ENCODE measurements around the gene CUX1. TPM values are rescaled to one million over a fixed set of nuclear protein-coding genes. Genes with fewer than 3 reads are reported as not detected.

CUX1 gene
- total RNA-seq, 2 donors from 2014 or later = 42.0 to 47.5 TPM

DNA sequence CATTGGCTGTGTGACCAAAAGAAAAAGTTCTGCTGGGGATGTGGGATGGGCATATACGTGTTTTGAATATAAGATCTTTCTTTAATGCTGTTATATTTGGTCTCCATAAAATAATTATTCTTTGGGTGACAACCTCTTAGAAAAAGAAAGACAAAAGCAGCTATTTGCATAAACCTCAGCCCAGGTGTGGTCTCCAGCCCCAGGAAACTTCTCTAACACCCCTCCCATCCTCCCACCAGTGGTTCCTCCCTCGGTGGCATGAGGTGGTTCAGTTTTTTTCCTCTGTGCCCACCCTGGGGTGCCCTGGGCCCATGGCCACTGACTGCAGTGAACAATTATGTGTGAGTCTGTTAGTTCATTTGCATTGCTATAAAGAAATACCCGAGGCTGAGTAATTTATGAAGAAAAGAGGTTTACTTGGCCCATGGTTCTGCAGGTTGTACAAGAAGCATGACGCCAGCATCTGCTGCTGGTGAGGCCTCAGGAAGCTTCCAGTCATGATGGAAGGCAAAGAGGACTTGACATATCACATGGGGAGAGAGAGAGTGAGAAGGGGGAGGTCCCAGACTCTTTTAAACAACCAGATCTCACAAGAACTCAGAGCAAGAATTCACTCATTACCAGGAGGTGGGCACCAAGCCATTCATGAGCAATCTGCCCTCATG is 165.9 kb downstream of the CUX1 start:
- H3K4me1 ChIP-seq = no peaks in the 10 kb centered on the region
- no peak overlapping the region for H3K27ac ChIP-seq
- H3K9me3 ChIP-seq = no peaks in the 10 kb centered on the region
- no peaks in the 10 kb centered on the region for H3K36me3 ChIP-seq (replicated peaks in 1 of 2; ENCODE audit: insufficient read depth in 1 of 2, low read depth in 2 of 2)
- 96 to 97% methylated on average over 4 of the region's 4 CpGs for WGBS, 2 donors
- intact Hi-C loops (cut with DNase I) = no loop called here
- H3K27me3 ChIP-seq = no peaks in the 10 kb centered on the region
- no peak for DNase-seq
- H3K4me3 ChIP-seq = no peak overlapping the region
- ATAC-seq = no peak
- TF ChIP-seq, protein P1, sequence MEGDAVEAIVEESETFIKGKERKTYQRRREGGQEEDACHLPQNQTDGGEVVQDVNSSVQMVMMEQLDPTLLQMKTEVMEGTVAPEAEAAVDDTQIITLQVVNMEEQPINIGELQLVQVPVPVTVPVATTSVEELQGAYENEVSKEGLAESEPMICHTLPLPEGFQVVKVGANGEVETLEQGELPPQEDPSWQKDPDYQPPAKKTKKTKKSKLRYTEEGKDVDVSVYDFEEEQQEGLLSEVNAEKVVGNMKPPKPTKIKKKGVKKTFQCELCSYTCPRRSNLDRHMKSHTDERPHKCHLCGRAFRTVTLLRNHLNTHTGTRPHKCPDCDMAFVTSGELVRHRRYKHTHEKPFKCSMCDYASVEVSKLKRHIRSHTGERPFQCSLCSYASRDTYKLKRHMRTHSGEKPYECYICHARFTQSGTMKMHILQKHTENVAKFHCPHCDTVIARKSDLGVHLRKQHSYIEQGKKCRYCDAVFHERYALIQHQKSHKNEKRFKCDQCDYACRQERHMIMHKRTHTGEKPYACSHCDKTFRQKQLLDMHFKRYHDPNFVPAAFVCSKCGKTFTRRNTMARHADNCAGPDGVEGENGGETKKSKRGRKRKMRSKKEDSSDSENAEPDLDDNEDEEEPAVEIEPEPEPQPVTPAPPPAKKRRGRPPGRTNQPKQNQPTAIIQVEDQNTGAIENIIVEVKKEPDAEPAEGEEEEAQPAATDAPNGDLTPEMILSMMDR (IDR thresholded peaks at IDR 0.05) = no peak
- no peak for TF ChIP-seq POLR2A (IDR thresholded peaks at IDR 0.05)

- Histone ChIP-seq H3K4me3 (no peak overlapping the region), H3K27ac (no peak overlapping the region), H3K4me1 (no peaks in the 10 kb centered on the region), H3K27me3 (no peaks in the 10 kb centered on the region), H3K36me3 (replicated peaks in 1 of 2; ENCODE audit: insufficient read depth in 1 of 2, low read depth in 2 of 2) (no peaks in the 10 kb centered on the region), H3K9me3 (no peaks in the 10 kb centered on the region)
- WGBS, 2 donors = 95% methylated on average over 18 of the region's 18 CpGs
- DNase-seq (no peak), ATAC-seq (no peak)
- no peak for TF ChIP-seq POLR2A (IDR thresholded peaks at IDR 0.05)
- TF ChIP-seq, protein P1 (IDR thresholded peaks at IDR 0.05) = no peak
- intact Hi-C loops (cut with DNase I) = no loop called here
Observed at GRCh38 chr7:101984133-101984879, 166.9 kb downstream of the CUX1 start.

- H3K9me3 ChIP-seq = no peaks in the 10 kb centered on the region
- H3K4me1 ChIP-seq = no peaks in the 10 kb centered on the region
- intact Hi-C loops (cut with DNase I) = no loop called here
- H3K36me3 ChIP-seq (replicated peaks in 1 of 2; ENCODE audit: insufficient read depth in 1 of 2, low read depth in 2 of 2) = no peaks in the 10 kb centered on the region
- ATAC-seq = no peak
- H3K4me3 ChIP-seq = no peak overlapping the region
- no peaks in the 10 kb centered on the region for H3K27me3 ChIP-seq
- no peak overlapping the region for H3K27ac ChIP-seq
- DNase-seq = no peak
- no peak for TF ChIP-seq POLR2A (IDR thresholded peaks at IDR 0.05)
- TF ChIP-seq, protein P1 (IDR thresholded peaks at IDR 0.05) = no peak
- 78 to 86% methylated on average over 10 to 14 of the region's 14 CpGs for WGBS, 2 donors
Observed at GRCh38 chr7:101985057-101985902, 167.9 kb downstream of the CUX1 start.

DNA sequence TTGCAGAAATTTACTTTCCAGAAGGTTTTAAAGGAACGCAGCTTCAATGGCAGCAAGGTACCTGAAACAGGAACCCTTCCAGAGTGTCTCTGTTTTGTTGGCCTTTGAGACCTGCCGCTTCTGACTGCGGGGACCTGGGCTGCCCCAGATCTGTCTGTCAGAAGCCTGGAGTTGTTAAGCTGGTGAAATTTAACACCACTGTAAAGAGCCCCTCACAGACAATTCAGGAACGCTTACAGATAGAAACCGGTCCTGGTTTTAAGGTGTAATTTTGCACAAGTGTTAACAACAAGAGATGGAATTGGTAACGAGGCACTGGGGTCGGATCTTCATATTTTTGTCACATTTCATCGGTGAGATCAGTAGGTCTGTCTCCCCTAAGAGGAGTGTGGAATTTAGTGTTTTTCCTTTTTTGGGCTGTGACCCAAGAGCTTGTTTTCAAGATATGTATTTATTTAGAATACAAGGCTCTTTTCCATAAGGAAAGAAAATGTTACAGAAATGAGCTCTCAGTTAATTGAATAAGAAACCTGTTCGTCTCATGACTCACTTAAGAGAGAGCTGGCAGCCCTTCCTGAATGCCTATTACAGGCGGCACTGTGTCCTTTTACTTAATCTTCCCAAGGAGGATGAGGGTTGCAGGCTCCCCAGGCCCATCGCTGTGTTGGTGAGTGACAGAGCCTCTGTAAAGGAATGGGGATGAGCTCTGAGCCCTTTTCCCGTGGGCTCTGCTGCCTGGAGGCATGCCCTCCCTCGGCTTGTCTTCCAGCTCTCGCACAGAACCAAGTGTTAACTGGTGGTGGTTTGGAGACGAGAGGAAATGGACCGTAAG is 168.7 kb downstream of the CUX1 start:
- DNase-seq (no peak), ATAC-seq (no peak)
- intact Hi-C loops (cut with DNase I) = no loop called here
- Histone ChIP-seq H3K9me3 (no peaks in the 10 kb centered on the region), H3K4me1 (no peaks in the 10 kb centered on the region), H3K4me3 (no peak overlapping the region), H3K27me3 (no peaks in the 10 kb centered on the region), H3K27ac (no peak overlapping the region), H3K36me3 (replicated peaks in 1 of 2; ENCODE audit: insufficient read depth in 1 of 2, low read depth in 2 of 2) (no peaks in the 10 kb centered on the region)
- 80 to 83% methylated on average over 15 to 16 of the region's 16 CpGs for WGBS, 2 donors
- TF ChIP-seq, protein P1 (IDR thresholded peaks at IDR 0.05) = no peak
- no peak for TF ChIP-seq POLR2A (IDR thresholded peaks at IDR 0.05)

Measured in body of pancreas (tissue), 4 donors.